Activated CD8-positive, alpha-beta memory T cell treated with anti-CD3 and anti-CD28 coated beads for 36 hours (primary cell): Measurements from ENCODE around the gene GABPB2. TPM values are rescaled to one million over a fixed set of nuclear protein-coding genes. Genes with fewer than 3 reads are reported as not detected.

Experiments used
- CTCF ChIA-PET: fragments of 350-600 bp; sonication (Branson Sonifier 250); formaldehyde crosslinking; loops from one replicate; lab custom pipeline; 2021; ENCODE audit warnings: antibody characterized with exemption; lab: Charles Lee
- POLR2A ChIA-PET: fragments of 350-600 bp; sonication (Branson Sonifier 250); formaldehyde crosslinking; loops from one replicate; lab custom pipeline; 2021; ENCODE audit warnings: antibody characterized with exemption; lab: Charles Lee
- total RNA-seq, 2 experiments: library from RNA; stranded (reverse); gene quantifications; one replicate each; pipeline ENCODE4 v1.2.3, GENCODE V29; 2021

Gene GABPB2
- 10 to 100 TPM; 15.7 to 17.4 TPM for total RNA-seq

- POLR2A ChIA-PET = interaction anchor here (0.6 to 2.2 kb wide), 5 partner anchors 11 to 210 kb away, joined by 3 to 27 read pairs (median 7); partner anchors contain the start of genes CDC42SE1, MLLT11, PSMD4 and TNFAIP8L2
Measured at GRCh38 chr1:151070474-151071276, at the start of gene GABPB2. Gene GABPB2, plus strand, starts transcription at chr1:151070761. Its CDS starts 17,429 bp downstream, at chr1:151088190.

GRCh38 chr1:151024540-151025146, 45.9 kb upstream of the GABPB2 start:
- ChIA-PET CTCF (interaction anchor here (0.7 to 1.9 kb wide), 16 partner anchors 10 to 140 kb away, joined by 3 to 12 read pairs (median 4); partner anchors contain the start of genes C1orf56, CDC42SE1, GABPB2 and MINDY1), POLR2A (no interaction called here)

More at GRCh38 chr1:151070474-151071276, at the start of gene GABPB2:
- CTCF ChIA-PET = interaction anchor here (0.6 to 3.4 kb wide), 11 partner anchors 9 to 211 kb away, joined by 3 to 16 read pairs (median 4); partner anchors contain the start of genes C1orf56, CDC42SE1, MLLT11 and TNFAIP8L2

GRCh38 chr1:151026460-151026859, 44.1 kb upstream of the GABPB2 start:
- ChIA-PET CTCF (no interaction called here), POLR2A (no interaction called here)

GRCh38 chr1:151032164-151032563, 38.4 kb upstream of the GABPB2 start:
- POLR2A ChIA-PET = no interaction called here
- CTCF ChIA-PET = no interaction called here

GRCh38 chr1:151035167-151035566, 35.4 kb upstream of the GABPB2 start:
- ChIA-PET CTCF (interaction anchor here (1.3 kb wide), 1 partner anchor 10 kb away, joined by 4 read pairs; no protein-coding TSS in a partner anchor), POLR2A (no interaction called here)

GRCh38 chr1:151036356-151036755, 34.2 kb upstream of the GABPB2 start, which contains the start of gene BNIPL:
Gene BNIPL, plus strand, starts transcription at chr1:151036586. Its CDS starts 140 bp downstream, at chr1:151036726.
- POLR2A ChIA-PET = no interaction called here
- CTCF ChIA-PET = interaction anchor here (1.2 kb wide), 1 partner anchor 12 kb away, joined by 3 read pairs; no protein-coding TSS in a partner anchor

- ChIA-PET POLR2A (no interaction called here), CTCF (interaction anchor here (1.2 kb wide), 1 partner anchor 11 kb away, joined by 3 read pairs; no protein-coding TSS in a partner anchor)
Measured at GRCh38 chr1:151037032-151037431, 33.5 kb upstream of the GABPB2 start.

GRCh38 chr1:151039521-151039920, 31.0 kb upstream of the GABPB2 start:
- POLR2A ChIA-PET = no interaction called here
- CTCF ChIA-PET = no interaction called here

- ChIA-PET POLR2A (no interaction called here), CTCF (interaction anchor here (1.4 to 2.6 kb wide), 3 partner anchors 16 to 18 kb away, joined by 4 to 11 read pairs (median 7); partner anchors contain the start of gene CDC42SE1)
Measured at GRCh38 chr1:151043163-151043562, 27.4 kb upstream of the GABPB2 start.

GRCh38 chr1:151047591-151047924, 23.0 kb upstream of the GABPB2 start, which contains the start of gene C1orf56:
Gene C1orf56, plus strand, starts transcription at chr1:151047751. Its CDS starts 97 bp downstream, at chr1:151047848.
- POLR2A ChIA-PET = interaction anchor here (1.0 to 3.0 kb wide), 3 partner anchors 9 to 41 kb away, joined by 3 to 22 read pairs (median 3); partner anchors contain the start of genes CDC42SE1, MINDY1 and MLLT11
- CTCF ChIA-PET = interaction anchor here (0.8 to 1.5 kb wide), 7 partner anchors 10 to 68 kb away, joined by 3 to 7 read pairs (median 3); partner anchors contain the start of gene GABPB2

- ChIA-PET CTCF (interaction anchor here (0.6 to 1.5 kb wide), 9 partner anchors 10 to 120 kb away, joined by 3 to 7 read pairs (median 3); partner anchors contain the start of genes BNIPL and GABPB2), POLR2A (interaction anchor here (1.0 to 3.0 kb wide), 3 partner anchors 9 to 42 kb away, joined by 3 to 22 read pairs (median 3); partner anchors contain the start of genes CDC42SE1, MINDY1 and MLLT11)
Measured at GRCh38 chr1:151047925-151048644, 22.5 kb upstream of the GABPB2 start.

- ChIA-PET CTCF (interaction anchor here (1.0 to 1.5 kb wide), 5 partner anchors 9 to 24 kb away, joined by 3 to 7 read pairs (median 4); partner anchors contain the start of genes BNIPL and GABPB2), POLR2A (interaction anchor here (0.7 to 3.0 kb wide), 3 partner anchors 8 to 37 kb away, joined by 3 to 22 read pairs (median 4); partner anchors contain the start of genes CDC42SE1 and MLLT11)
Measured at GRCh38 chr1:151048645-151049032, 21.9 kb upstream of the GABPB2 start.

- POLR2A ChIA-PET = interaction anchor here (0.9 kb wide), 1 partner anchor 8 kb away, joined by 3 read pairs; no protein-coding TSS in a partner anchor
- CTCF ChIA-PET = interaction anchor here (1.0 kb wide), 1 partner anchor 25 kb away, joined by 5 read pairs; no protein-coding TSS in a partner anchor
Measured at GRCh38 chr1:151049458-151049857, 21.1 kb upstream of the GABPB2 start.

- POLR2A ChIA-PET = no interaction called here
Measured at GRCh38 chr1:151050051-151050688, 20.4 kb upstream of the GABPB2 start.

GRCh38 chr1:151051356-151052009, 19.1 kb upstream of the GABPB2 start:
- CTCF ChIA-PET = interaction anchor here (0.7 kb wide), 1 partner anchor 48 kb away, joined by 3 read pairs; no protein-coding TSS in a partner anchor
- POLR2A ChIA-PET = interaction anchor here (0.6 kb wide), 1 partner anchor 100 kb away, joined by 5 read pairs; no protein-coding TSS in a partner anchor

More at GRCh38 chr1:151050051-151050688, 20.4 kb upstream of the GABPB2 start:
- CTCF ChIA-PET = interaction anchor here (1.0 kb wide), 1 partner anchor 26 kb away, joined by 5 read pairs; no protein-coding TSS in a partner anchor

- ChIA-PET POLR2A (interaction anchor here (1.6 kb wide), 1 partner anchor 15 kb away, joined by 7 read pairs; the partner anchor contains the start of gene GABPB2), CTCF (interaction anchor here (0.9 kb wide), 1 partner anchor 75 kb away, joined by 3 read pairs; no protein-coding TSS in a partner anchor)
Measured at GRCh38 chr1:151054971-151055547, 15.5 kb upstream of the GABPB2 start.
